ENCODE measurements around the gene LRRC56.

Gene LRRC56

DNA sequence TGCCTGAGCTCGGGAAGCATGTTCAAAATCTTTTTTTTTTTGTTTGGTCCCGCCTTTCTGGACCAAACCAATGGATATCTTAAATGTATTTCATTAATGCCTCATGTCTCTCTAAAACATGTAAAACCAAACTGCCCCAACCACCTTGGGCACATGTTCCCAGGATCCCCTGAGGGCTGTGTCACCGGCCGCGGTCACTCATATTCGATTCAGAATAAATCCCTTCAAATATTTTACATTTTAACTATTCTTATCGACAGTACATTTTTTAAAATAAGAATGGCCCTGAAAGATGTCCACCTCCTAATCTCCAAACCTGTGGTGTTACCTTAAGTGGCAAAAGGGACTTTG, 32.4 kb upstream of the LRRC56 start:
- no peaks in the 10 kb centered on the region for H3K4me1 ChIP-seq
- no peaks in the 10 kb centered on the region for H3K27me3 ChIP-seq
- H3K9me3 ChIP-seq, result no peaks in the 10 kb centered on the region
- H3K36me3 ChIP-seq, result peaks cover under 1% of the 10 kb centered on the region; the same call in 1 of the 2 replicates
- TF ChIP-seq, protein P1, sequence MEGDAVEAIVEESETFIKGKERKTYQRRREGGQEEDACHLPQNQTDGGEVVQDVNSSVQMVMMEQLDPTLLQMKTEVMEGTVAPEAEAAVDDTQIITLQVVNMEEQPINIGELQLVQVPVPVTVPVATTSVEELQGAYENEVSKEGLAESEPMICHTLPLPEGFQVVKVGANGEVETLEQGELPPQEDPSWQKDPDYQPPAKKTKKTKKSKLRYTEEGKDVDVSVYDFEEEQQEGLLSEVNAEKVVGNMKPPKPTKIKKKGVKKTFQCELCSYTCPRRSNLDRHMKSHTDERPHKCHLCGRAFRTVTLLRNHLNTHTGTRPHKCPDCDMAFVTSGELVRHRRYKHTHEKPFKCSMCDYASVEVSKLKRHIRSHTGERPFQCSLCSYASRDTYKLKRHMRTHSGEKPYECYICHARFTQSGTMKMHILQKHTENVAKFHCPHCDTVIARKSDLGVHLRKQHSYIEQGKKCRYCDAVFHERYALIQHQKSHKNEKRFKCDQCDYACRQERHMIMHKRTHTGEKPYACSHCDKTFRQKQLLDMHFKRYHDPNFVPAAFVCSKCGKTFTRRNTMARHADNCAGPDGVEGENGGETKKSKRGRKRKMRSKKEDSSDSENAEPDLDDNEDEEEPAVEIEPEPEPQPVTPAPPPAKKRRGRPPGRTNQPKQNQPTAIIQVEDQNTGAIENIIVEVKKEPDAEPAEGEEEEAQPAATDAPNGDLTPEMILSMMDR (IDR thresholded peaks at IDR 0.05; ENCODE audit: low read depth, low read length), result no peak
- peak overlapping the region; percentile 44 for H3K4me3 ChIP-seq (ENCODE audit: low read depth, low read length)
- DNase-seq, result no peak

DNA sequence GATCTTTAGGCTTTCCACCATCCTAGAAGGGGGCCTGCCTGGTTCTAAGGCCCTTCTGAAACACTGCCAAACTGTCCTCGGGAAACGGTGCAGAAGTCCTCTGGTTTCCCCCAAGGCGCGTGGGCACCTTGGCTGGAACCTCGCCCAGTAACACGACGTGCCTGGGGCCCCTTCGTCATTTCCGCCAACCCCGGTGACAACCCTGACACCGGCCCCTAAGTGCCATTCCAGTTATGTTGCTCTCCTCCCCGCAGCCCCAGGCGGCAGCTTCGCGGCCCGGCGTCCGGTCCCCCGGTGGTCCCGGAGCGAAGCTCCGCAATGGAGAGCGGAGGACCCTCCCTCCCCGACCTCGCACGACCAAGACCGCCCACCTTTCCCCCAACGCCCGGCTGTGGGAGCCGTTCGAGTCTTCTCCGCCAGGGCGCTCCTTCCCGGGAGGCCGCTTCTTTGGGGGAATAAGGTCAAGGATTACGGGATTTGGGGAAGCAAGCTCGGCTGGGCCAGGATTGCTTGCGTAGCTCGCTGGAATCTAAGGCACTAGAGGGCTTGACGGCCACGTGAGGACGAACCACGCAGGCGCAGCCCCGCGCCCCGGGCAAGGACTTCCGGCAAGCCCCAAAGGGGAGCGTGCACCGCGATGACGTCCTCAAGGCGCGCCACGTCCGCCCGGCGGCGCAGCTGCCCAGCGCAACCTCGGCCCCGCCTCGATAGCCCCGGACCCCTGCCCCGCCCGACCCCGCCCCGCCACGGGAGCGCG, 30.9 kb upstream of the LRRC56 start:
- TF ChIP-seq, protein P1 (IDR thresholded peaks at IDR 0.05; ENCODE audit: low read depth, low read length), result no peak
- Histone ChIP-seq H3K4me1 (no peaks in the 10 kb centered on the region), H3K4me3 (ENCODE audit: low read depth, low read length) (peak overlapping the region; percentile 73), H3K36me3 (no peaks in the 10 kb centered on the region), H3K27me3 (no peaks in the 10 kb centered on the region), H3K9me3 (no peaks in the 10 kb centered on the region)
- DNase-seq, result peak; percentile 94

DNA sequence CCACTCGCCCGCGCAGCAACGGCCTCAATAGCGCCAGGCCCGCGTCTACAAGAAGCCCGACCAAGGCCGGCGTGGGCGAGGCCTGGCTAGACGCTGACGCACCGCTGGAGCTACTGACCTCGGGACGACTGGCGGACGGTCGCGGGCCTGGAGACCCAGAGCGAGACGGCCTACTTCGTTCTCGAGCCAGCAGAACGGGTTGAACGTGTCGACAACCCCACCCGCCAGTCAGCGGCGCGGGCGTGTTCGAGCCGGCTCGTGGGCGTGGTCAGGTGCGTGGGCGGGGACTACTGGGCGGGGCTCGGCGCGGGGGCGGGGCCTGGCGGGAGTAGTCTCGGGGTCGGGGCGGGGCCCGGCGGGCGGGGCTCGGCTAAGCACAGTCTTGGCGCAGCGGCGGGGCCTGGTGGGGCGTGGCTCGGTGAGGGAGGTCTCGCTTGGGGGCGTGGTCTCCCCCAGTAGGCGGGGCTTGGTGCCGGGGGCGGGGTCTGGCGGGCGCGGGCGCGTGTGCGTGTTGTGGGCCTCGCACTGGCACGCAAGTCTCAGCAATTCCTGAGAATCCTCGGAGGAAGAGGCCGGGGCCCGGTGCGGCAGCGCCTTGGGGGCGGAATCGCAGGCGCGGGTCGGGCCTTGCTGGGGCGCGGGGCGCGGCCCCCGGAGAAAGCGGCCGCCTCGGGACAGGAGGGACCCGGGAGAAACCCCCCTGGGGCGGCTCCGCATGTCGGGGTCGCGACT, 30.2 kb upstream of the LRRC56 start, which contains the start of gene RNH1:
TSS of gene RNH1 (minus strand) at position 248 of the 732 bp plus-strand sequence. CDS start 5,080 bp downstream, outside the sequence.
- Histone ChIP-seq H3K36me3 (no peaks in the 10 kb centered on the region), H3K4me1 (no peaks in the 10 kb centered on the region), H3K9me3 (no peaks in the 10 kb centered on the region), H3K27me3 (no peaks in the 10 kb centered on the region), H3K4me3 (ENCODE audit: low read depth, low read length) (peak within 1 kb of the TSS; percentile 73)
- TF ChIP-seq, protein P1 (IDR thresholded peaks at IDR 0.05; ENCODE audit: low read depth, low read length), result no peak
- DNase-seq, result peak; percentile 97

DNA sequence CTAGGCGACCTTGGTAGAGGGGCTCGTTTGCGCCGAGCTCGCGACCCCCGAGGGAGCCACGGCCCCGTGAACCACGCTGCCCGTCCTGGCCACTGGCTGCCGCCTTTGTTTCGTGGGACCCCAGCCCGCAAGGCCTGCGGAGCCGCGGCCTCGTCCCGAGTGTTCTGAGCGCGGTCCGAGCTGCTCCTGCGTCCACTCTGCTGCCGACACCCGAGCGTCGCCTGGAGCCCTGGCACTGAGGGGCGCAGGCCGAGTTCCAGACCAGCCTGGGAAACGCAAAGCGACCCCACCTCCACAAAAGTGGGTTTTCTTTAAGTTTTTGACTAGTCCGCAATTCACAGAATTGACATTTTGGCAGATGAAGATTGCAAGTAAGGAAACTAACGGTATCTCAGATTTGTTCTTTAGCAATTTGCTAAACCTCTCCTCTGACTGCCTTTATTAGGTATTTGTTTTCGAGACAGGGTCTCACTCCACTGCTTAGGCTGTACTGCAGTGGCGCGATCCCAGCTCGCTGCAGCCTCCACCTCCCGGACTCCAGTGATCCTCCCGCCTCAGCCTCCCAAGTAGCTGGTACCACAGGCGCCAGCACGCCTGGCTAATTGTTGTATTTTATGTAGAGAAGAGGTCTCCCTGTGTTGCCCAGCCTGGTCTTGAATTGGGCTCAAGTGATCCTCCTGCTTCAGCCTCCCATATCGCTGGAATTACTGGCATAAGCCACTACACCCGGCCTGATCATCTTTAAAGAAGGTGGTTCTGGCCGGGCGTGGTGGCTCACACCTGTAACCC, 29.4 kb upstream of the LRRC56 start:
- no peak for DNase-seq
- Histone ChIP-seq H3K27me3 (no peaks in the 10 kb centered on the region), H3K36me3 (no peaks in the 10 kb centered on the region), H3K4me1 (no peaks in the 10 kb centered on the region), H3K4me3 (ENCODE audit: low read depth, low read length) (peak overlapping the region; percentile 56), H3K9me3 (no peaks in the 10 kb centered on the region)
- TF ChIP-seq, protein P1 (IDR thresholded peaks at IDR 0.05; ENCODE audit: low read depth, low read length), result no peak

DNA sequence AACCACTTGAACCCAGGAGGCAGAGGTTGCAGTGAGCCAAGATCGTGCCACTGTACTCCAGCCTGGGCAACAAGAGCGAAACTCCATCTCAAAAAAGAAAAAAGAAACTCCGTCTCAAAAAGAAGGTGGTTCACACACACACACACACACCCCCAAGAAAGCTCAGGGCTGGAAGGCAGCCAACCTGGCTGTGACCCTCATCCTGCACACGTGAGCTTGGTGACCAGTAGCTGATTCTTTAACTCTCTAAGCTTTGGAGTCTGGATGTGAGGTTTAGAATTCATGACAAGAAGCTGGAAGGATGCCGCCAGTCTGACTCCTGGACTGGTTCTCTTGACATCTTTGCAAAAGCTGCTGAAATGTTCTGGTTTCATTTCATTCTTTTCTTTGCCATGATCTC, 28.4 kb upstream of the LRRC56 start:
- no peak for DNase-seq
- Histone ChIP-seq H3K36me3 (no peaks in the 10 kb centered on the region), H3K27me3 (no peaks in the 10 kb centered on the region)

More for the DNA sequence above, 28.4 kb upstream of the LRRC56 start:
- TF ChIP-seq, protein P1 (IDR thresholded peaks at IDR 0.05; ENCODE audit: low read depth, low read length), result no peak
- no peaks in the 10 kb centered on the region for H3K9me3 ChIP-seq
- no peak overlapping the region for H3K4me3 ChIP-seq (ENCODE audit: low read depth, low read length)
- H3K4me1 ChIP-seq, result no peaks in the 10 kb centered on the region

Data from BE2C (cell line).